GM19025 (cell line): ENCODE measurements around the gene KIAA2012.
A peak's percentile ranks its signal among the peaks of the same experiment; 100 is the strongest.

ENCODE experiments used
- ATAC-seq: cut with Tn5 transposase; IDR thresholded peaks from one replicate; pipeline ENCODE4 v1.9.1; 2021; ENCODE audit warnings: mild to moderate bottlenecking, low read depth, moderate library complexity; ENCODE audit not compliant: unreplicated experiment

KIAA2012 gene

GRCh38 chr2:202141329-202141947, 68.4 kb downstream of the KIAA2012 start:
- ATAC-seq = no peak

GRCh38 chr2:202142540-202142939, 69.5 kb downstream of the KIAA2012 start:
- no peak for ATAC-seq

GRCh38 chr2:202147775-202148174, 74.7 kb downstream of the KIAA2012 start:
- ATAC-seq = no peak

- no peak for ATAC-seq
Measured at GRCh38 chr2:202148515-202149154, 75.6 kb downstream of the KIAA2012 start.

- ATAC-seq = no peak
Measured at GRCh38 chr2:202149155-202149762, 76.2 kb downstream of the KIAA2012 start.

GRCh38 chr2:202149936-202150335, 76.9 kb downstream of the KIAA2012 start:
- no peak for ATAC-seq

- no peak for ATAC-seq
Measured at GRCh38 chr2:202152104-202152715, 79.2 kb downstream of the KIAA2012 start.

- no peak for ATAC-seq
Measured at GRCh38 chr2:202154613-202155012, 81.6 kb downstream of the KIAA2012 start.

- no peak for ATAC-seq
Measured at GRCh38 chr2:202157211-202157990, 84.3 kb downstream of the KIAA2012 start.

- ATAC-seq = no peak
Measured at GRCh38 chr2:202158796-202159195, 85.7 kb downstream of the KIAA2012 start.

- no peak for ATAC-seq
Measured at GRCh38 chr2:202161151-202161835, 88.2 kb downstream of the KIAA2012 start.

- ATAC-seq = no peak
Measured at GRCh38 chr2:202164411-202164810, 91.4 kb downstream of the KIAA2012 start.

GRCh38 chr2:202165208-202165607, 92.2 kb downstream of the KIAA2012 start:
- ATAC-seq = no peak

GRCh38 chr2:202165945-202166344, 92.9 kb downstream of the KIAA2012 start:
- ATAC-seq = no peak

- no peak for ATAC-seq
Measured at GRCh38 chr2:202169131-202169530, 96.1 kb downstream of the KIAA2012 start.

- ATAC-seq = no peak
Measured at GRCh38 chr2:202169832-202170424, 96.9 kb downstream of the KIAA2012 start.

GRCh38 chr2:202171241-202171825, 98.3 kb downstream of the KIAA2012 start:
- ATAC-seq = no peak

GRCh38 chr2:202172439-202173211, 99.6 kb downstream of the KIAA2012 start:
- ATAC-seq = peak; percentile 87
